NCI-H446 treated with DMSO at 0.1 percent for 48 hours (cell line): Measurements from ENCODE around the gene MTFMT.

ENCODE experiments used
- DNase-seq: peaks from one replicate; lab custom pipeline; 2025; lab: John Stamatoyannopoulos, UW

MTFMT gene

DNA sequence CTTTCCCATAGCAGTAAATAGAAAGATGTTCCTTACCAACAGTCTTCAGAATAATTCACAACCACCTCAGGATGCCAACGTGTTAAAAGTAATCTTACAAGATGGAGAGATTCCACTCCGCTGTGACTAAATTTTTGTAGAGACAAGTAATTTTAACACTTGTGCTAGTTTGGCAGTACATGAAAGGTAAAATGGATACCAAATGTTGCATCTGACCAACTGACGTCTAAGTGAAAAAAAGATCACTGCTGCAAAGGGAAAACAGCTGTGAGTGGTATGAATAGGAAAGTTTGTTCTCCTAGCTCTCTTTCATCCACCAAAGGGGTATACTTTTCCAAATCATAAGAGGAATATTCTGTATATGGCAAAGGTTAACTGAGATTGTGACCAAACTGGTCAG, 42.3 kb downstream of the MTFMT start:
- no peak for DNase-seq

DNA sequence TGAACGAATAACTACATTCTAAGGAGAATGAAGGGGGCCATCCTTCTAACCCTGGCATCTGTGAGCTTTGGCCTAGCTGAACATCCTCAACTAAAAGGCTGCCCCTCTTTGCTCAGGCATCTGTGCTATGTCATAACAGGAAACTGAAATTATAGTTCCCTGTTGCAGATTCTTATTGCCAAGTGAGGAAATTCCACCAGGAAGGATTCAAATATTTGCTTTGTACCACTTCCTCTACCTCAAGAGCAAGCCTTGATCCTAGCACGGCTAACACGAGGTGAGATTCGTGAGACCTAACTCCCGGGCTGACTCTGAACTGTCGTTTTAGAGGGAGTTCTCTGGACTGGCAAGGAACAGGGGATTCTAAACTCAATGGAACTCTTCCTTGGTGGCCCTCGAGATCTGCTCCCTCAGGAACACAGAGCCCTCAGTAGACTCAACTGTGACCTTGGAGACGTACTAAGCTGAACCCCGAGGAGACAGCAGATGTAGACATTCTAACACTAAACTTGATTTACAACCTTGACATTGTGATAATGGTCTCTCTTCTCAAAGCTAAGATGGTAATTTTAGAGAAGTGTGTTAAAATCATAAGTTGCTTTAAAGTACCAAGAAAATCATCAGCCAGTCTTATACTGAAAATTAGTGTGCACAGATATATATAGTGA, 43.9 kb downstream of the MTFMT start:
- no peak for DNase-seq

GRCh38 chr15:64982472-64982871, 47.0 kb downstream of the MTFMT start:
- DNase-seq, result no peak

DNA sequence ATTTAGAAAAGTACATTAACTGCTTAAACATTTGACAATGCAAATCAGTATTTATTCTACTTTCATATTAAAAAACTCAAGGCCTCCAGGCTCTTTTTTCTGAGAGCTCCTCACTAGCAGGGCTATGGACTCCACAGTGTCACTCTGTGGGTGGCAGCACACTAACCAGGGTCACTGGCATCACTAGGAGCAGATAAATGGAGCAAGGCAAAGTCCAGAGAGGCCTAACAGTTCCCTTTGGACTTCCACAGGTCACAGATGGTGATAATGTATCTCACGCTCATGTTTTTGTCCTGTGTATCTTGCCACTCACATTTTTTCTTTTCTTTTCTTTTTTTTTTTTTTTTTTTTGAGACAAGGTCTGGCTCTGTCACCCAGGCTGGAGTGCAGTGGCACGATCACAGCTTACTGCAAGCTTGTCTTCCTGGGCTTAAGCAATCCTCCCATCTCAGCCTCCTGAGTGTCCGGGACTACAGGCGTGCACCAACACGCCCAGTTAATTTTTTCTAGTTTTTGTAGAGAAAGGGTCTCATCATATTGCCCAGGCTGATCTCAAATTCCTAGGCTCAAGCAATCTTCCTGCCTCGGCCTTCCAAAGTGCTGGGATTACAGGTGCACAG, 47.5 kb downstream of the MTFMT start:
- no peak for DNase-seq

DNA sequence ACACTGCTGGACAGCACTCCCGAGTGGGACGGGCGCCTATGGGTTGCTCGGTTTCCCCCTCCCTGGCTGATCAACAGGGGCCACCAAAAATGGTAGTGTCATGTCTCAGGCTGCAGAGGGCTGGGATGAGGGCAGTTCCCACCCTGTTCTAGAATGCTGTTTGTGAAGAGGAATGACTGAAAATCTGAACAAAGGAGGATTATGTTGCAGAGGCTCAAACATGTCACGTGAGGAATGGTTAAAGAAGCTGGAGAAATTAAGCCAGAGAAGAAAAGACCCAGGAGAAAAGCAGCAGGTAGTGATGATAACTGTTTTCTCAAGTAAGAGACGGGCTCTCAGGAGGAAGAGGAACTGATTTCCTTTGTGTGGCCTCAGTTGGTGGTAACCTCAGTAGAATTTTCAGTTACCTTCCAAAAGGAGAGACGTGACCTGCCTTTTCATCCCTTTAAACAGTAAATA, 50.2 kb downstream of the MTFMT start:
- DNase-seq, result no peak

- DNase-seq, result no peak
These were observed 54.0 kb downstream of the MTFMT start for GRCh38 chr15:64975390-64975789.

GRCh38 chr15:64970698-64971097, 58.7 kb downstream of the MTFMT start:
- DNase-seq, result no peak

- DNase-seq, result no peak
These were observed 60.0 kb downstream of the MTFMT start for GRCh38 chr15:64969401-64969800.

DNA sequence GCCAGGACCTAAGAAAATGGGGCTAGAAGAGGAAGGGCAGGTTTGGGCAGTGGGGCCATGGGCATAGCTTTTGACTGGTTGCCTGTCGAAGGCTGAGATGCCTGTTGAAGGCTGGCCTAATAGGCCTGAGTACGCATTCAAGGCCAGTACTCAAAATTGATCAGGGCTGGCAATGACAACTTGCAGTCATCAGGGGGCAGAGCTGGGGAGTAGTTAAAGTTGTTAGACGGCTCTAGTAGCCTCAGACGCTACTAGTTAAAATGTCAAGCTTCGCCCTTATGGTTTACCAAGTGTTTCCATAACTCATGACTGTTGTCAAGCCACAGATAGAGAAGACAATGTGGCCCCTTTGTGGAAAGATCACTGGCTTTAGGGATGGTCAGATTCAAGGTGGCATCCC, 68.4 kb downstream of the MTFMT start:
- DNase-seq, result no peak

- DNase-seq, result no peak
These were observed 69.3 kb downstream of the MTFMT start for GRCh38 chr15:64960153-64960552.

DNA sequence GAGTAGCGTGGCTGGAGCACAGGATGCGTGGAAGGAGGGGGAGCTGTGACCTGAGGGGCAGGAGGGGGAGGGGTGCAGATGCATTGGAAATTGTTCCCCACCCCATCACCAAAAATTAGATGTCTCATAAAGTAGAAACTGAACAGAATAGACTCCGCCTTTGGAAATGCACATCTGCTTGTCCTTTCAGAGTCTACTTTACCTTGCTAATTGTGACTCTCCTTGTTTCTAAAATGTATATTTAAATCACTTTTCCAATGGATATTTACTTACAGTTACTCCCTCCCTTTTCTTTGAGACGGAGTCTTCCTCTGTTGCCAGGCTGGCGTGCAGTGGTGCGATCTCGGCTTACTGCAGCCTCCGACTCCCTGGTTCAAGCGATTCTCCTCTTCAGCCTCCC, 70.3 kb downstream of the MTFMT start:
- no peak for DNase-seq

GRCh38 chr15:64954395-64954794, 75.0 kb downstream of the MTFMT start:
- no peak for DNase-seq

- DNase-seq, result no peak
These were observed 77.5 kb downstream of the MTFMT start for GRCh38 chr15:64951777-64952418.
